OCI-LY3 (cell line): ENCODE data around the gene RASGRP4.

ENCODE experiments used
- CTCF ChIP-seq: fragments of 200-600, 300-600 bp; sonication (generic); IDR thresholded peaks from 2 replicates; pipeline ENCODE4 v1.5.1; 2014; ENCODE audit warnings: antibody characterized with exemption, low read length, low read depth
- EZH2phosphoT487 ChIP-seq: fragments of 200-600 bp; shearing (Covaris generic); IDR thresholded peaks from 2 replicates; pipeline ENCODE4 v1.6.1; 2018; ENCODE audit warnings: antibody characterized with exemption, mixed run types, low read depth

DNA sequence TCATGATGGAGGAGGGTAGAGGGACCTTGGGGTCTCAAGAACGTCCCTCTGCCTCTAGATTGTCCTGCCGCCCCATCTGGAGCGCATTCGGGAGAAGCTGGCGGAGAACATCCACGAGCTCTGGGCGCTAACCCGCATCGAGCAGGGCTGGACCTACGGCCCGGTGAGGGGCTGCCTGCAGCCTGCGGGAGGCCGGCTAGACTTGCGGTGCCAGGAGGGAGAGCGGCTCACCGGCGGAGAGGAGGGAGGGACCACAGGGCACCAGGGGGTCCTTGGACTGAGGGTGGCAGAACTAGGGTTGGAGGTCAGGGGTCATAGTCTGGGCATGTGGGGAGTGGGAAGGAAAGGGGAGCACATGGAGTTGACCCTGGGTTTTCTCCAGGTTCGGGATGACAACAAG lies 37.3 kb upstream of the RASGRP4 start:
- TF ChIP-seq EZH2phosphoT487 (no peak), CTCF (no peak)
